ENCODE results near the gene RAD17. TPM values are rescaled to one million over a fixed set of nuclear protein-coding genes. Genes with fewer than 3 reads are reported as not detected.
A peak's percentile ranks its signal among the peaks of the same experiment; 100 is the strongest.
"Not testable (repeated sequence)": the region's sequence is repeated elsewhere in the genome, so short reads cannot be mapped to it uniquely, and the experiment has no call there.

RAD17 gene
- total and polyA plus RNA-seq, 11 donors, result 6.7 to 25.8 (median 20.8) TPM

DNA sequence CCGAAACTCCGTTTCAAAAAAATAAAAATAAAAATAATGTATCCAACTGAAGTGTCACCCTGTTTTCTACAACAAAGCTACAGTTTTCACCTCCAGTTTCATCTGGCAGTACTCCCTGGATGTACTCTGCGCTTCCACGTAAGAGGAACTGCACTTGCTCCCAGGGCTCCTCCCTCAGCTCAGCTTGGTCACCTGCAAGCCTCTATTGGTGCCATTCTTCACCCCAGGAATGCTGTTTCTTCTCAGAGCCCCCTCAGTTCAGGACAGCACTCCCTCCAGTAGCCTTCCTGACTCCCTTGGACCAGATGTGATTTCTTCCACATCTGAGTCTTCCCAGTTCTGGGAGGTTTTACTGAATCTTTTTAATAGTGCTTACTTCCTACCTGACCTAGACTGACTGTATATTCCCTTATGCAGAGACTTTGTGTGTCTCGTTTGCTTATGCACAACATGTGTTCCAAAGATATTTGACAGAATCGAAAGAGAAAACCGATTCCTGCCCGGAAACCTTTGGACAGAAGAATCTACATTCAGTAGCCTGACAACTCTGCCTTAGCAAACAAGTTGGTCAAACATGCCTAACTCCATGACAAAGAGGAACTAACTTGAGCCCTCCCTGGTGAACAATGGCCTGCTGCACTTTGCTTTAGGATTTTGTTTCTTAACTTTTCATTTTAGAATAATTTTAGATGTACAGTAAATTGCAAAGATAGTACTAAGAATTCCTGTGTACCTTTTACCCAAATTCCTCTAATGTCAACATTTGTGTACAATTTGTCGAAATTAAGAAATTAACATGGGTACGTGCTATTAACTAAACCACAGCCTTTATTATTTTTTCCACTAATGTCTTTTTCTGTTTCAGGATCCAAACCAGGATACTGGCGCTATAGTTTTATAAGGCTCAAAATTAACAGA, 37.8 kb upstream of the RAD17 start:
- Histone ChIP-seq H3K4me3 (peak overlapping the region; percentile 51 to 89 (median 68)), H3K4me1 (peaks cover 0 to 25% (median 11%) of the 10 kb centered on the region in 12 donors), H3K36me3 (no peaks in the 10 kb centered on the region), H3K27ac (peak overlapping the region in 10 of 12 donors; percentile 16 to 75 (median 70)), H3K9me3 (no peaks in the 10 kb centered on the region), H3K27me3 (no peaks in the 10 kb centered on the region)
- ATAC-seq (no peak), DNase-seq (no peak)
- TF ChIP-seq, protein P1, sequence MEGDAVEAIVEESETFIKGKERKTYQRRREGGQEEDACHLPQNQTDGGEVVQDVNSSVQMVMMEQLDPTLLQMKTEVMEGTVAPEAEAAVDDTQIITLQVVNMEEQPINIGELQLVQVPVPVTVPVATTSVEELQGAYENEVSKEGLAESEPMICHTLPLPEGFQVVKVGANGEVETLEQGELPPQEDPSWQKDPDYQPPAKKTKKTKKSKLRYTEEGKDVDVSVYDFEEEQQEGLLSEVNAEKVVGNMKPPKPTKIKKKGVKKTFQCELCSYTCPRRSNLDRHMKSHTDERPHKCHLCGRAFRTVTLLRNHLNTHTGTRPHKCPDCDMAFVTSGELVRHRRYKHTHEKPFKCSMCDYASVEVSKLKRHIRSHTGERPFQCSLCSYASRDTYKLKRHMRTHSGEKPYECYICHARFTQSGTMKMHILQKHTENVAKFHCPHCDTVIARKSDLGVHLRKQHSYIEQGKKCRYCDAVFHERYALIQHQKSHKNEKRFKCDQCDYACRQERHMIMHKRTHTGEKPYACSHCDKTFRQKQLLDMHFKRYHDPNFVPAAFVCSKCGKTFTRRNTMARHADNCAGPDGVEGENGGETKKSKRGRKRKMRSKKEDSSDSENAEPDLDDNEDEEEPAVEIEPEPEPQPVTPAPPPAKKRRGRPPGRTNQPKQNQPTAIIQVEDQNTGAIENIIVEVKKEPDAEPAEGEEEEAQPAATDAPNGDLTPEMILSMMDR (IDR thresholded peaks at IDR 0.05), result no peak
- no peak for TF ChIP-seq POLR2A (IDR thresholded peaks at IDR 0.05)
- 70 to 80% (median 72%) methylated on average over 11 of the region's 11 CpGs for WGBS, 4 donors
- intact Hi-C loops (cut with DNase I), result loop anchor here in 9 of 10 donors (5.0 to 10.0 kb wide), 13 partner anchors 57 to 289 kb away; partner anchors contain the start of genes SLC30A5 (in 5 of the 9), CCNB1 (in 2 of the 9), CDK7 (in 1 of the 9) and CENPH (in 1 of the 9)

DNA sequence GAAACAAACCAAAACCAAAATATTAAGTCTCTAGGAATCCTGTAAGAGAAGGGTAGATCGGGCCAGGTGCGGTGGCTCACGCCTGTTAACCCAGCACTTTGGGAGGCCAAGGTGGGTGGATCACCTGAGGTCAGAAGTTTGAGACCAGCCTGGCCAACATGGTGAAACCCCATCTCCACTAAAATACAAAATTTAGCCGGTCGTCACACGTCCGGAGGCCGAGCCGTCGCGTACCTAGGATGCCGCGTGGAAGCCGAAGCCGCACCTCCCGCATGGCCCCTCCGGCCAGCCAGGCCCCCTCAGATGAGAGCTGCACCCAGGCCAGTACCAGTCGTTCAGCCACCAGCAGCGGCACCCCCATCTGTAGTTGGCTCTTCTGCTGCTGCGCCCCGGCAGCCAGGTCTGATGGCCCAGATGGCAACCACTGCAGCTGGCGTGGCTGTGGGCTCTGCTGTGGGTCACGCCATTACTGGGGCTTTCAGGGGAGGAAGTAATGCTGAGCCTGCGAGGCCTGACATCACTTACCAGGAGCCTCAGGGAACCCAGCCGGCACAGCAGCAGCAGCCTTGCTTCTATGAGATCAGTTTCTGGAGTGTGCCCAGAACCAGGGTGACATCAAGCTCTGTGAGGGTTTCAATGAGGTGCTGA, 35.8 kb upstream of the RAD17 start:
- H3K9me3 ChIP-seq, H3K4me3 ChIP-seq, H3K27me3 ChIP-seq, H3K36me3 ChIP-seq: not testable (repeated sequence)
- DNase-seq (peak in 2 of 5 donors; percentile 39 to 44), ATAC-seq (peak in 3 of 4 donors; percentile 38 to 53 (median 50))
- intact Hi-C loops (cut with DNase I), result loop anchor here (2.0 to 10.0 kb wide), 15 partner anchors 59 to 291 kb away; partner anchors contain the start of genes SLC30A5 (in 5 of the 10), CCNB1 (in 2 of the 10), CDK7 (in 1 of the 10) and CENPH (in 1 of the 10)
- 90 to 94% (median 92%) methylated on average over 19 to 25 of the region's 25 CpGs for WGBS, 4 donors
- H3K4me1 ChIP-seq, result peaks cover 0 to 25% (median 11%) of the 10 kb centered on the region in 12 donors
- peak overlapping the region in 5 of 12 donors; percentile 30 to 47 (median 43) for H3K27ac ChIP-seq

DNA sequence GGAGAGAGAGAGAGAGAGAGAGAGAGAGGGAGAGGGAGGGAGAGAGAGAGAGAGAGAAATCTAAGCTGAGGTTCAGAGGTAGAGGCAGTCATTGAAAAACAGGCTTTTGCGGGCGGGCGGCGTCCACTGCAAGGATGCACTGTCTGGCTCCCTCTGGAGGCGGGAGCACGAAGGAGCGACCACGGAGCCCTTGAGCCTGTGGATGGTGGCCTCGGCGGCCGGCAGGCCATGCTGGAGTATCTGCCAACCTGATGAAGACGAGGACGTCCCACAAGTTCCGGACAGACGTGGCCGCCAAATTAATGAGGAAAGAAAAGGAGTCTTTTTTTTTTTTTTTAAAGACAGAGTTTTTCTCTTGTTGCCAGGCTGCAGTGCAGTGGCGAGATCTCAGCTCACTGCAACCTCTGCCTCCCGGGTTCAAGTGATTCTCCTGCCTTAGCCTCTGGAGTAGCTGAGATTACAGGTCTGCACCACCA, 34.8 kb upstream of the RAD17 start:
- H3K4me3 ChIP-seq, result peak overlapping the region in 8 of 12 donors; percentile 5 to 26 (median 21)
- H3K9me3 ChIP-seq, result no peaks in the 10 kb centered on the region
- peaks cover 0 to 25% (median 11%) of the 10 kb centered on the region in 12 donors for H3K4me1 ChIP-seq
- ATAC-seq, result peak; percentile 87 to 92 (median 88)
- no peaks in the 10 kb centered on the region for H3K27me3 ChIP-seq
- intact Hi-C loops (cut with DNase I), result loop anchor here (2.0 to 10.0 kb wide), 15 partner anchors 60 to 293 kb away; partner anchors contain the start of genes SLC30A5 (in 6 of the 10), CCNB1 (in 2 of the 10), CDK7 (in 1 of the 10) and CENPH (in 1 of the 10)
- no peaks in the 10 kb centered on the region for H3K36me3 ChIP-seq
- 10 to 12% (median 12%) methylated on average over 18 of the region's 18 CpGs for WGBS, 4 donors
- DNase-seq, result peak; percentile 84 to 92 (median 89)
- H3K27ac ChIP-seq, result peak overlapping the region in 7 of 12 donors; percentile 30 to 60 (median 43)
- TF ChIP-seq, protein P1 (IDR thresholded peaks at IDR 0.05), result peak; percentile 63 to 90 (median 76)
- TF ChIP-seq POLR2A (IDR thresholded peaks at IDR 0.05), result no peak

DNA sequence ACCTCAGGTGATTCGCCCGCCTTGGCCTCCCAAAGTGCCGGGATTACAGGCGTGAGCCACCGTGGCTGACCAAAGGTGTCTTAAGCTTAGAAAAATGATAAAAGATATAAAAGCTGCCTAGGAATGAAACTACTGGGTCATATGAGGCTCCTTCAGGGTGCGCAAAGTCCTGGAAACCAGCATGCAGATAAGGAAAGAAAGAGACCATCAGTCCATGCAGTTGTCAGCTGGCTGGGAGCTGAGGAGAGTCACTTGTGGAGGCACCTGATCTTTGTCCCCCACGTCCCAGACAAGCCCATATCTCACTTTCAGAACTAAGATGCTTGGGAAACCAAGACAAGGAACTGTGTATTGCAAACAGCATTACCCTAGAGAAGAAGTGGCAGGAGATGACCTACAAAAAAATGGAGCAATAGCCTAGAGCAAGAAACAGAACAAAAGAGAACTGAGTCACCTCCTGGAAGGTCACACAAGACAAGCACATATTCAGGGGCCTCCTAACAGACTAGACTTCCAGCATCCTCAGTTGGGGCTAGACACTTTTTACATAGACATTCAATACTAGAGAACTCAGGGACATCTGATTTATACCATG, 34.2 kb upstream of the RAD17 start:
- no peak overlapping the region for H3K27ac ChIP-seq
- H3K36me3 ChIP-seq, result no peaks in the 10 kb centered on the region
- DNase-seq (no peak), ATAC-seq (no peak)
- intact Hi-C loops (cut with DNase I), result loop anchor here in 9 of 10 donors (2.0 to 10.0 kb wide), 11 partner anchors 61 to 293 kb away; partner anchors contain the start of genes SLC30A5 (in 2 of the 9), CCNB1 (in 1 of the 9) and CENPH (in 1 of the 9)
- WGBS, 4 donors, result 90 to 94% (median 91%) methylated on average over 7 of the region's 7 CpGs
- peaks cover 0 to 25% (median 11%) of the 10 kb centered on the region in 12 donors for H3K4me1 ChIP-seq
- H3K4me3 ChIP-seq, result no peak overlapping the region
- no peaks in the 10 kb centered on the region for H3K9me3 ChIP-seq
- TF ChIP-seq POLR2A (IDR thresholded peaks at IDR 0.05), result no peak
- TF ChIP-seq, protein P1 (IDR thresholded peaks at IDR 0.05), result no peak
- H3K27me3 ChIP-seq, result no peaks in the 10 kb centered on the region

Measured in heart left ventricle (tissue), 16 donors.